Right kidney (tissue), 1 donor: Measurements from ENCODE around the gene DET1.
"Not testable (repeated sequence)": the region's sequence is repeated elsewhere in the genome, so short reads cannot be mapped to it uniquely, and the experiment has no call there.

Experiments used
- DNase-seq: peaks from one replicate; pipeline ENCODE4 v3.0.0-alpha.2; 2016

DET1 gene

DNA sequence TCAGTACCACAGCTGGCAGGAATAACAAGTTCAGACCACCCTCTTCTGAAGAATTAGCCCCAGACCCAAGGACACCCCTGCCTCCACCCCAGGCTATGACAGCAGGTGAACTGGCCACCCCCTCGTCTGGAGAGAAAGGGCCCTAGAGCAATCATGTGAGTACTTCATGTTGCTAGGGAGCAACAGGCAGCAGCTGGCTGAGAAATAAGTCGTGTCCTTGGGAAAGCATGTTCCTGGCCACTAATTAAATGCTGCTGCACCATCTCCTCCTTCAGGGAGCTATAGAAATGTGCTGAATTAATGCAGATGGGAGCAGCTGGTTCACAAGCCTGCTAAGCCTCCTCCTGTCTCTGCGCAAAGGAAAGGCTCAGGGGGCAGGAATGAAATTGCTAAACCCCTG lies 47.5 kb downstream of the DET1 start:
- DNase-seq: no peak

DNA sequence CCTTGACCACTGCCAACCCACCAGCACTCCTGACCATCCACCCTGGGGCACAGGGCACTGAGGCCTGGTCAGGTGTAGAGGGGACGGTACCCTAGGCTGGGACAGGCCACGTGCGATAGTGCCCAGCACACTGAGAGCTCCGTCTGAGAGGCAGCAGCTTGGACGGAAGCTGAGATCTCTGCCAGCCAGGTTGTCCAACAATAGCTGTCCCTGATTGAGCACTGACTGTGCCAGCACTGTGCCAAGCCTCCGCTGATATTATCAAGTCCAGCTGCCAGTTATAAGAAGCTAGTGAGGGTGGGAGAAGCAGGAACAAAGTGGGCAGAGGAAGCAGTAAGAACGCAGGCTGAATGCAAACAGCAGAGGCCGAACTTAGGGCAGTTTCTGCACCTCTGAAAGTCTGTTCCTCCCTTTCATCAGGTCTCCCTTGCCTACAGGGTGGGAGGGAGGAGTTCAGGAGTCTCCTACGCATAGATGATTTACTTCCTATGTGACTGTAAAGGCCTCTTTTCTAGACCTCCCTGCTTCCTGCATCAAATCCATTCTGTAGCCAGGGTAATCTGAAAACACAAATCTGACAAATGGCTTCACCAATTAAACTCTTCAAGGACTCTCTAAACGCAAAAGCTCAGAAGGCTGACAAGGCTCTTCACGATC lies 49.2 kb downstream of the DET1 start:
- no peak for DNase-seq

- DNase-seq: no peak
These were observed 52.6 kb downstream of the DET1 start for GRCh38 chr15:88493844-88494243.

DNA sequence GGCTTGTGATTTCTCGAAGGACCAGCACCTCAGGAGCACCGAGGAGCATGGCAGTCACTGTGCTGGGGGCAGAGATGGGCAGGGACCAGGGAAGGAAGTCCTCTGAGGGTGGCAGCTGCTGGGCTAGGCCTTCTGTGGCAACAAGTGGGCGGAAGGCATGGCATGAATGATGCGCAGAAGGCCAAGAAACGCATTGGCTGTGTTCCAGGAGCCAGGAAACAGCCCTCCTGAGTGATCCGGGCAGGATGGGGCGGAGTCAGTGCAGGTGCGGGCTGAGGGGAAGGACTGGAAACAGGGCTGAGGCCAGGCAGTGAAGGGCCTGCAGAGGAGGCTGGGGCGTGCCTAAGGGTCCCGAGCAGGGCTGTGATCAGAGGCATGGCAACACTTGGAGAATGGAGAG lies 55.3 kb downstream of the DET1 start:
- DNase-seq: no peak

DNA sequence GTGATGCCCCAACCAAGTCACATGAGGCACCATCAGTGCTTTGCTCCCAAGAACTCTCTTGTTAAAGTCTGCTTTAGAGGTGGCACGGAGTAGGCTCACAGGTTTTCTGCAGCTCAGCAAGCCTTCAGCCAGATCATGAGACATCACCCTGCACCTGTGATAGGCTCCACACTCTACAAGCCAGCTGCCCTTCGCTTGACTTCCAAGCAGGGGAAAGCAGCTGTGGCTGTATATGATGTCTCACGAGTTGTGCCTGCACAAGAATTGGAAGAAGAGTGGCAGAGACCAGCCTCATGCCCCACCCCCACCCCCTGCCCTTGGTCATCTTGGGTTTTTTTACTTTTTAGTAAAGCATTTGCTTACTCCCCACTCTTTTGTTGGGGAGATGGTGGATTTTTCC lies 56.4 kb downstream of the DET1 start:
- no peak for DNase-seq

GRCh38 chr15:88489321-88489720 lies 57.2 kb downstream of the DET1 start:
- DNase-seq: no peak

- DNase-seq: no peak
These were observed 58.5 kb downstream of the DET1 start for GRCh38 chr15:88487796-88488523.

- DNase-seq: no peak
These were observed 59.2 kb downstream of the DET1 start for GRCh38 chr15:88487178-88487795.

DNA sequence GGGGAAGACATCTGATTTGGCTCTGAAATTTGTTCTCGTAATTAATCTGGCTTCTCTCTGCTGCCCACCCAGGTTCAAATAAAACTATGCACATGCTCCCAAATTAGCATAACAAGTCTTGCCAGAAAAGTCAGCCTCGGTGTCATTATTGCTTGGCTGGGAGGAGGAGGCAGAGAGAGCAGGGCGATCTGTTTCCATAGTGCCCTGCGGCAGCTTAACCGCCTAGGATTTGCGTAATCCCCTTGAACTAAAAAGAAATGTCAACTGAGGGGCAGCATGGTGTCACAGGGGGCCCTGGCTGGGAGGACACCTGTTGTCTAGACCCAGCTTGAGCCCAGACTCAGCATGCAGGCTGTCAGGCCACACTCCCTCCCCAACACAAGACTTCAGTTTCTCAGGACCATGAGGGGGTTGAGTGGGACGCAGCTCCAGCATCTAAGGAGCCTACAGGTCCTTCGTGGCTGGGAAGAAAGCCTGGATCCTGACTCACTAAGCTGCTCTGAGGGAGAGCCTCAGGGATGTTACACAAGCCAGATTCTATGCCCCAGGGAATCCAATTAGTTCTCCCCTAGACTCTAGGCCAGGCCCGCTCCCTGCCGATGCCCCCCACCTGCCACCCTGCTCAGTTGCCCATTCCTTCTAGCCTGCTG lies 61.7 kb downstream of the DET1 start:
- peak; percentile 36 for DNase-seq

- DNase-seq: no peak
These were observed 64.2 kb downstream of the DET1 start for GRCh38 chr15:88482263-88482662.

GRCh38 chr15:88480981-88481380 lies 65.5 kb downstream of the DET1 start:
- DNase-seq: no peak

DNA sequence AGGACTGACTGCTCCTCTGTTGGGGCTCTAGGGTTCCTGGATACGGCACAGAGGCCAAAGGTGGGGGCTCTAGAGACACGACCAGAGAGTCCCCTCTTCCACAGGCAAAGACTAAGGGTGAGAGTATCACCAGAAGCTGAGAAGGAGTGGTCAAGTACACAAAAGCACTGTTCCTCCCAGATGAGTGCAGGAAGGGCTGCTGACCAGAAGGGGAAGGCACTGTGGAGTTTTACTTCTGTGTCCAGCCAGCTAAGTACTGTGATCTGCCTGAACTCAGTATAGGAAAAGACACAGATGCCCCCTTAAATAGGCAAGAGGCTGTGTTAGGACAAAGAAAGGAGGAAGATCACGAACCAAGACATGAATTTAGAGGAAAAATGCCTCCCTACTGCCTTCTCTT lies 67.3 kb downstream of the DET1 start:
- DNase-seq: no peak

DNA sequence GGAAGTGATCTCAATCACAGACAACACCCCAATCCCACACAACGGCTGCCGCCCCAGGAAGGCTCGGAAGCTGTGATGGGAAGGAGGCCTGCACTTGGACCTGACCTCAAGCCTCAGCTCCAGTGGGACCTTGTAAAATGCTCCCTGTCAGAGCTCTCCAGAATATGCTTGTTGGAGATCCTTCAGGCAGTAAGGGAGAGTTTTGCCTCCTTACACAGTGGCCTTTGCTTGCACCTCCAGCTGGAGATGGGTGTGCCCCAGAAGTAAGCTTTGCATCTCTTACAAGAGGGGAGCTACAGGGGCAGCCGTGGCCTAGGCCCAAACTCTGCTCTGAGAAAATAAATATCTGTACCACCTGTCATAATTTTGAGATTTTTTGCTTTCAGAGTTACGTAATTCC lies 68.6 kb downstream of the DET1 start:
- no peak for DNase-seq

DNA sequence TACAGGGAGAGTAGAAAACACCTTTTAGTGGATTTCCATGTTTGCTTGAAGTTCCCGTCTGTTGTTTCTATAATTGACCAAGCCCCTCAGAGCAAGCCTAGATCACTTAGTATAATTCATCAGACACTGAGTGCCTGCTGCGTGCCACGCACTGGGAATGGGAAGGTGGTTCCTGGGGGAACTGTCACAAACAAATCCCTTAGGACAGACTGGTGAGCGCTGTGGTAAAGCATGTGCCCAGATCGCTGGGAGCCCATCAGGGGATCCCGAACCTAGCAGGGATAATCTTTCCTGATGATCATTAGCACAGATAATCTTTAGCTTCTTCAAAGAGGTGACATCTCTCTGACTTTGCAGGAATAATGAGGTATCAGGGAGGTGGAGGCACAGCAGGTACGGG lies 69.4 kb downstream of the DET1 start:
- no peak for DNase-seq

DNA sequence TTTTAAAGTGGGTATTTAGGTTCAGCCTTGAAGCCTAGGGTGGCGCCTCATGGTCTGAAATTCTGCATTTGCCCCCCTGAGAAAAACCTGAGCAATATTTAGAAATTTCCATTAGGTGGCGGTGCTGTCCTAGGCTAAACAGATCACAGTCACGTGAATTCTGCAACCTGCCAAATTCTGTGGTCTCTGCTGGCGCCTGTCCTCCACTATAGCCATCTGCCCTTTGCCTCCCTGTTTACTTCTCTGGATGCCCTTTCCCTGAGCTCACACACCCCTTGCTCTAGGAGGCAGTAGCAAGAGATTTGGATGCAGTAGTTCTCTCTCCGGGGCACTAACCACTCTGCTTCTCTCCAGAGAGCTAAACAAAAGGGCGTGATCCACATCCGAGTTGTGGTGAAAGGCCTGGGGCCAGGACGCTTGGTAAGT lies 69.8 kb downstream of the DET1 start:
- peak; percentile 19 for DNase-seq

- DNase-seq: not testable (repeated sequence)
These were observed 72.7 kb downstream of the DET1 start for GRCh38 chr15:88473661-88474293.

GRCh38 chr15:88472225-88472624 lies 74.3 kb downstream of the DET1 start:
- no peak for DNase-seq

- DNase-seq: no peak
These were observed 75.7 kb downstream of the DET1 start for GRCh38 chr15:88470625-88471372.

DNA sequence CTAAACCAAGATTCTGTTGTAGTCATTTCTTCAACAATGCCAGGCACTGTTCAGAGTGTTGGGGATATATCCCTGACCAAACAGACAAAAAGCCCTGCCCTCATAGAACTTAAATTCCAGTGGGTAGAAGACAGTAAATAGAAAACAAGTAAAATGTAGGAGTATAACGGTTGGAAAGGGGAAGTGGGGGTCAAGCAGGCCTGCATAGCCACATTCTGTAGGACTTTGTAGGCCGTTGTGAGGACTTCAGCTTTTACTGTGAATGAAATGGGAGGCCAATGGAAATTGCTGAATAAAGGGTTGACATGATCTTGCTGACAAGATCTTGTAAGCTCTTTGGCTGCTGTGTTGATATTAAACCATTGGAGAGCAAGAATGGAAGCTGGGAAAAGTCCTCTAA lies 77.2 kb downstream of the DET1 start:
- DNase-seq: no peak

DNA sequence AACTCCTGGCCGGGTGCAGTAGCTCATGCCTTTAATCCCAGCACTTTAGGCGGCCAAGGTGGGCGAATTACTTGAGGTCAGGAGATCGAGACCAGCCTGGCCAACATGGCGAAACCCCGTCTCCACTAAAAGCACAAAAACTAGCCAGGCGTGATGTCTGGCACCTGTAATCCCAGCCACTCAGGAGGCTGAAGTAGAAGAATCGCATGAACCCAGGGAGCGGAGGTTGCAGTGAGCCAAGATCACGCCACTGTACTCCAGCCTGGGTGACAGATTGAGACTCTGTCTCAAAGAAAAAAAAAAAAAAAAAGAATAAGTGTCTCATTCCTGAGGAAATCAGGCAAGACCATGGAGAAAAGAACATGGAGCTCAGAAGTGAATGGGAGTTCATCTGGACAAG lies 77.8 kb downstream of the DET1 start:
- not testable (repeated sequence) for DNase-seq

DNA sequence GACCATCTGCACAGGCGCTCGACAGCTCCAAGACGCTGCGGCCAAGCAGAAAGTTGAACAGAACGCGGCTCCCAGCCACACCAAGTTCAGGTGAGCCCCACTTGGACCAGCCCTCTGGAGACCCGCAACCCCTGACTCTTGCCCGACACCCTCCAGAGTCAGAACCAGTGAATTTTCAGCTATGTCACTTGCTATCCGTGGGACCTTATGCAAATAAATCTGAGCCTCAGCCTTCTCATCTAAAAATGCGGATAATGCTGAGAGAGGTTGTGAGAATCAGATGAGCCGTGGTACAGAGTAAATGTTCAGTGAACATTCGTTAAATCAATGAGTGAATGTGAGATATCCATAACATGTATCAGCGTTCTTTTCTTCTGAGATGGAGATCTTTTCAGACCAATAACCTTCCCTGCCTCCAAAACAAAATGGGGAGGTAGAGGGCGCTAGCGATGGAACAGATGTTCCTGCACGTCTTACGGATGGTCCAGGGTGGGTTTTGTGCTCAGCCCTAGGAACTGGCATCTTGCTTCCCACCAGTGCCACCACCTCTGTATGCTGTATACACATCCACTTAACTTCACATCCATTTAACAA lies 78.4 kb downstream of the DET1 start:
- no peak for DNase-seq
